H1 (cell line): Measurements from ENCODE around the gene API5. TPM values are rescaled to one million over a fixed set of nuclear protein-coding genes. Genes with fewer than 3 reads are reported as not detected.

Experiments used
- CTCF ChIA-PET: fragments of 300-600 bp; sonication (Branson Sonifier 250); formaldehyde crosslinking; loops from one replicate; lab custom pipeline; 2021; ENCODE audit not compliant: partially characterized antibody; lab: Charles Lee
- POLR2A ChIA-PET: fragments of 300-600 bp; sonication (Branson Sonifier 250); formaldehyde crosslinking; loops from one replicate; lab custom pipeline; 2021; ENCODE audit warnings: inconsistent platforms; ENCODE audit not compliant: partially characterized antibody; lab: Charles Lee
- DNase-seq, 2 experiments: peaks; one replicate each; pipeline versions ENCODE4 v3.0.0 to v3.0.0-alpha.2; 2010 to 2022; ENCODE audit warnings: low spot score in 2 of 2, low read depth in 1 of 2, mixed read lengths in 1 of 2
- FAIRE-seq: peaks from 2 replicates; lab custom pipeline; 2011; peaks lifted over from hg19 to GRCh38; lab: Jason Lieb, UNC
- H2AFZ ChIP-seq: 2 replicates; pipeline ENCODE4 v1.8.1; 2012; ENCODE audit warnings: low read length, inconsistent platforms
- H2AK5ac ChIP-seq: 2 replicates; pipeline ENCODE4 v1.6.1; 2013; ENCODE audit warnings: low read depth, low read length
- H2BK120ac ChIP-seq: replicated peaks from 2 replicates; pipeline ENCODE3; 2013; ENCODE audit warnings: low read depth, low read length, inconsistent platforms
- H2BK12ac ChIP-seq: 2 replicates; pipeline ENCODE4 v1.6.1; 2013; ENCODE audit warnings: low read depth, low read length
- H2BK15ac ChIP-seq: 2 replicates; pipeline ENCODE4 v1.6.1; 2013; ENCODE audit warnings: low read length
- H2BK20ac ChIP-seq: 2 replicates; pipeline ENCODE4 v1.6.1; 2013; ENCODE audit warnings: low read length
- H2BK5ac ChIP-seq: 2 replicates; pipeline ENCODE4 v1.6.1; 2013; ENCODE audit warnings: low read depth, low read length
- H3K14ac ChIP-seq: 2 replicates; pipeline ENCODE4 v1.6.1; 2013; ENCODE audit warnings: inconsistent platforms; ENCODE audit not compliant: insufficient read length
- H3K18ac ChIP-seq: 2 replicates; pipeline ENCODE4 v1.6.1; 2013; ENCODE audit warnings: low read length; ENCODE audit errors: extremely low read depth
- H3K23ac ChIP-seq: 2 replicates; pipeline ENCODE4 v1.6.1; 2013; ENCODE audit warnings: inconsistent platforms; ENCODE audit not compliant: insufficient read length
- H3K23me2 ChIP-seq: 2 replicates; pipeline ENCODE4 v1.6.1; 2013; ENCODE audit warnings: low read depth, low read length
- H3K27ac ChIP-seq: 2 replicates; pipeline ENCODE4 v1.6.1; 2011; ENCODE audit warnings: low read depth, low read length, inconsistent platforms
- H3K27me3 ChIP-seq, 4 experiments: replicated peaks in 1 of 4; 1 replicate in 1 of 4; 2 replicates in 3 of 4; pipeline versions ENCODE4 v1.6.1 to v1.8.1; 2011 to 2013; ENCODE audit warnings: low read length in 3 of 4, mild to moderate bottlenecking in 3 of 4, inconsistent platforms in 2 of 4, mixed read lengths in 2 of 4, moderate library complexity in 1 of 4; ENCODE audit not compliant: control insufficient read depth in 3 of 4, insufficient read depth in 3 of 4; ENCODE audit errors: extremely low read depth in 1 of 4
- H3K36me3 ChIP-seq, 4 experiments: 2 replicates each; pipeline versions ENCODE4 v1.6.1 to v1.8.1; 2011 to 2013; ENCODE audit warnings: mild to moderate bottlenecking in 4 of 4, low read length in 3 of 4, moderate library complexity in 2 of 4, control low read depth in 1 of 4, inconsistent platforms in 1 of 4; ENCODE audit not compliant: insufficient read depth in 4 of 4, control insufficient read depth in 2 of 4
- H3K4ac ChIP-seq: replicated peaks from 2 replicates; pipeline ENCODE3; 2013; ENCODE audit warnings: low read length, low read depth, mixed read lengths, inconsistent platforms; ENCODE audit not compliant: insufficient read length
- H3K4me1 ChIP-seq, 4 experiments: replicated peaks in 1 of 4; 1 replicate in 1 of 4; 2 replicates in 3 of 4; pipeline versions ENCODE4 v1.6.1 to v1.8.1; 2011 to 2013; ENCODE audit warnings: low read length in 3 of 4, inconsistent platforms in 2 of 4, mixed read lengths in 1 of 4; ENCODE audit not compliant: insufficient read depth in 4 of 4, control insufficient read depth in 3 of 4
- H3K4me2 ChIP-seq, 2 experiments: 2 replicates each; pipeline versions ENCODE4 v1.6.1 to v1.8.1; 2011 to 2013; ENCODE audit warnings: low read depth in 2 of 2, low read length in 2 of 2, control low read depth in 1 of 2, inconsistent platforms in 1 of 2, mild to moderate bottlenecking in 1 of 2; ENCODE audit not compliant: insufficient read depth in 1 of 2
- H3K4me3 ChIP-seq, 4 experiments: fragments of 200-600, 300-600 bp in 1 of 4; sonication (generic), shearing (Covaris generic), sonication (Bioruptor Twin) in 1 of 4; 2 replicates each; pipeline versions ENCODE4 v1.5.1 to v1.8.1; 2011 to 2016; ENCODE audit warnings: low read length in 4 of 4, low read depth in 3 of 4, control low read depth in 2 of 4, inconsistent platforms in 2 of 4, mild to moderate bottlenecking in 2 of 4, mixed read lengths in 1 of 4, moderate library complexity in 1 of 4; ENCODE audit not compliant: insufficient read depth in 2 of 4; ENCODE audit errors: extremely low read depth in 1 of 4
- H3K56ac ChIP-seq: replicated peaks from 2 replicates; pipeline ENCODE3; 2013; ENCODE audit warnings: low read depth, mild to moderate bottlenecking, mixed read lengths, low read length, inconsistent platforms; ENCODE audit not compliant: insufficient read length
- H3K79me1 ChIP-seq: 2 replicates; pipeline ENCODE4 v1.6.1; 2013; ENCODE audit warnings: low read depth, low read length, control low read depth
- H3K79me2 ChIP-seq, 2 experiments: 2 replicates each; pipeline versions ENCODE4 v1.6.1 to v1.8.1; 2012 to 2013; ENCODE audit warnings: low read length in 2 of 2, mild to moderate bottlenecking in 2 of 2, inconsistent platforms in 1 of 2; ENCODE audit not compliant: insufficient read depth in 2 of 2, control insufficient read depth in 1 of 2
- H3K9ac ChIP-seq, 4 experiments: replicated peaks in 1 of 4; 1 replicate in 1 of 4; 2 replicates in 3 of 4; pipeline versions ENCODE4 v1.6.1 to v1.8.1; 2011 to 2013; ENCODE audit warnings: low read depth in 3 of 4, low read length in 3 of 4, control low read depth in 2 of 4, mild to moderate bottlenecking in 2 of 4, moderate library complexity in 2 of 4, inconsistent platforms in 1 of 4; ENCODE audit errors: extremely low read depth in 1 of 4
- H3K9me3 ChIP-seq, 2 experiments: 2 replicates each; pipeline versions ENCODE4 v1.6.1 to v1.8.1; 2012 to 2013; ENCODE audit warnings: mild to moderate bottlenecking in 2 of 2, moderate library complexity in 2 of 2, control low read depth in 1 of 2, inconsistent platforms in 1 of 2, low read depth in 1 of 2, low read length in 1 of 2, mixed read lengths in 1 of 2; ENCODE audit not compliant: insufficient read depth in 2 of 2
- H4K20me1 ChIP-seq, 2 experiments: replicated peaks in 1 of 2; 2 replicates each; pipeline versions ENCODE3 to v1.8.1; 2011 to 2013; ENCODE audit warnings: inconsistent platforms in 2 of 2, low read length in 2 of 2, mild to moderate bottlenecking in 1 of 2; ENCODE audit not compliant: insufficient read depth in 2 of 2, control insufficient read depth in 1 of 2
- H4K5ac ChIP-seq: 2 replicates; pipeline ENCODE4 v1.6.1; 2013; ENCODE audit warnings: low read length, low read depth, mixed read lengths, inconsistent platforms; ENCODE audit not compliant: insufficient read length
- H4K8ac ChIP-seq: 2 replicates; pipeline ENCODE4 v1.8.0; 2013; ENCODE audit warnings: mild to moderate bottlenecking, moderate library complexity, low read length, inconsistent platforms; ENCODE audit not compliant: insufficient read depth; ENCODE audit errors: extremely low read depth
- H4K91ac ChIP-seq: replicated peaks from 2 replicates; pipeline ENCODE3; 2013; ENCODE audit warnings: low read length, mixed read lengths, inconsistent platforms; ENCODE audit not compliant: insufficient read length
- CTCF ChIP-seq, 3 experiments: IDR thresholded peaks; 1 replicate in 2 of 3; 2 replicates in 1 of 3; pipeline versions ENCODE4 v1.5.1 to v1.6.1; 2011; ENCODE audit warnings: low read length in 3 of 3, mild to moderate bottlenecking in 3 of 3, inconsistent platforms in 2 of 3, low read depth in 1 of 3, moderate library complexity in 1 of 3; ENCODE audit not compliant: insufficient read depth in 1 of 3; ENCODE audit errors: control extremely low read depth in 1 of 3
- FOSL1 ChIP-seq: IDR thresholded peaks from 2 replicates; pipeline ENCODE4 v1.6.1; 2011; ENCODE audit warnings: mild to moderate bottlenecking, low read depth, low read length, moderate library complexity; ENCODE audit not compliant: insufficient read depth
- HDAC6 ChIP-seq: IDR thresholded peaks from one replicate; pipeline ENCODE4 v1.7.1; 2012; ENCODE audit warnings: low read depth, mild to moderate bottlenecking, inconsistent platforms, low read length, moderate library complexity
- NRF1 ChIP-seq: IDR thresholded peaks from 2 replicates; pipeline ENCODE4 v1.6.1; 2011; ENCODE audit warnings: mild to moderate bottlenecking, low read depth, low read length, improper control_type of control experiment
- RNF2 ChIP-seq: fragments of 200-900, 300-1000 bp; sonication (generic); IDR thresholded peaks from 2 replicates; pipeline ENCODE4 v1.7.1; 2016; ENCODE audit warnings: borderline replicate concordance, low read depth, mild to moderate bottlenecking, antibody characterized with exemption, low read length; ENCODE audit not compliant: poor library complexity, severe bottlenecking; ENCODE audit errors: missing control alignments
- RXRA ChIP-seq: IDR thresholded peaks from 2 replicates; pipeline ENCODE4 v1.6.1; 2011; ENCODE audit warnings: low read depth, mild to moderate bottlenecking, low read length, moderate library complexity; ENCODE audit not compliant: insufficient read depth
- SP2 ChIP-seq: IDR thresholded peaks from 2 replicates; pipeline ENCODE4 v1.6.1; 2012; ENCODE audit warnings: mild to moderate bottlenecking, low read length, inconsistent platforms
- SRF ChIP-seq: IDR thresholded peaks from 2 replicates; pipeline ENCODE4 v1.6.1; 2011; ENCODE audit warnings: mild to moderate bottlenecking, low read depth, low read length, moderate library complexity
- YY1 ChIP-seq: IDR thresholded peaks from 2 replicates; pipeline ENCODE4 v1.6.1; 2011; ENCODE audit warnings: low read depth, mild to moderate bottlenecking, low read length
- WGBS, 2 experiments: shearing (Covaris generic) in 1 of 2; methylation state at CpG; one replicate each; pipeline versions ENCODE4 v1.1.6 to v1.1.7; 2013 to 2015; ENCODE audit warnings: low lambda C conversion rate in 2 of 2, mixed read lengths in 2 of 2, inconsistent platforms in 1 of 2, low coverage in 1 of 2, missing lambda C conversion rate in 1 of 2; ENCODE audit not compliant: insufficient replicate concordance in 2 of 2, insufficient coverage in 1 of 2, insufficient read length in 1 of 2; ENCODE audit errors: extremely low coverage in 1 of 2, missing lambda C conversion rate in 1 of 2; 5-methylcytosine and 5-hydroxymethylcytosine counted together
- polyA plus RNA-seq, 7 experiments: library from polyadenylated mRNA; depleted of rRNA in 3 of 7; stranded (reverse) in 5 of 7; unstranded in 2 of 7; fragments of >200 nt in 5 of 7; fragments of 200-250 nt in 2 of 7; gene quantifications; 1 replicate in 5 of 7; 2 replicates in 1 of 7; 4 replicates in 1 of 7; pipeline versions ENCODE4 v1.2.1 to v1.2.3, GENCODE V29; 2011 to 2013; ENCODE audit warnings: missing spikeins in 2 of 7, mixed read lengths in 2 of 7
- total RNA-seq: library from RNA; stranded (reverse); fragmentation: NEBNext Ultra II Directional; extraction: Animal tissue kit (Norgen Biotek cat#: 25700); gene quantifications from 2 replicates; pipeline ENCODE4 v1.2.1, GENCODE V29; 2021

Gene API5
- total and polyA plus RNA-seq, 2 of the 8 experiments (the other 6 are each of a cell fraction or from before 2014, with no cell fraction given): 39.1 to 155 TPM

- no peak overlapping the region for H3K14ac ChIP-seq
- no peak overlapping the region for H3K56ac ChIP-seq
- H4K91ac ChIP-seq: no peak overlapping the region
- no peak overlapping the region for H2BK20ac ChIP-seq
- no peak overlapping the region for H3K4me2 ChIP-seq
- no peaks in the 10 kb centered on the region for H3K9me3 ChIP-seq
- no peak overlapping the region for H2BK12ac ChIP-seq
- H3K23me2 ChIP-seq: no peaks in the 10 kb centered on the region
- H3K27me3 ChIP-seq: no peaks in the 10 kb centered on the region
- H3K36me3 ChIP-seq: peaks cover 0 to 16% (median 0%) of the 10 kb centered on the region in 4 experiments; a peak in 3 of 8 replicates
- no peak overlapping the region for H2BK5ac ChIP-seq
- no peak overlapping the region for H3K9ac ChIP-seq
- no peak overlapping the region for H2BK120ac ChIP-seq
- peaks cover 9% of the 10 kb centered on the region for H3K79me1 ChIP-seq
- no peaks in the 10 kb centered on the region for H3K4me1 ChIP-seq
- no peak overlapping the region for H2AK5ac ChIP-seq
- no peak overlapping the region for H3K4ac ChIP-seq
- WGBS, 2 experiments: 91% methylated on average over 7 of the region's 7 CpGs; no CpG with 5 or more reads in 1 of the 2 experiments
- H3K23ac ChIP-seq: no peak overlapping the region
- H4K8ac ChIP-seq: no peak overlapping the region
- no peak overlapping the region for H2BK15ac ChIP-seq
- H3K27ac ChIP-seq: no peak overlapping the region
- POLR2A ChIA-PET: interaction anchor here (1.0 to 1.9 kb wide), 3 partner anchors 9 to 13 kb away, joined by 3 to 5 read pairs (median 4); partner anchors contain the start of gene TTC17
- H4K20me1 ChIP-seq: peaks cover 4 to 13% of the 10 kb centered on the region in 2 experiments
- CTCF ChIA-PET: interaction anchor here (1.0 kb wide), 1 partner anchor 32 kb away, joined by 3 read pairs; no protein-coding TSS in a partner anchor
- FAIRE-seq (no peak), DNase-seq (no peak)
- no peak overlapping the region for H3K18ac ChIP-seq
- peaks cover 35 to 95% of the 10 kb centered on the region in 2 experiments for H3K79me2 ChIP-seq
- no peak overlapping the region for H4K5ac ChIP-seq
- H2AFZ ChIP-seq: no peak overlapping the region
- H3K4me3 ChIP-seq: no peak overlapping the region
- TF ChIP-seq FOSL1 (no peak), SP2 (no peak), SRF (no peak), RXRA (no peak), HDAC6 (no peak), CTCF (IDR thresholded peaks at IDR 0.05; ENCODE audit: control extremely low read depth in 1 of 3, insufficient read depth in 1 of 3, low read depth in 1 of 3, low read length in 3 of 3) (no peak), RNF2 (no peak), YY1 (no peak), NRF1 (no peak)
Measured at GRCh38 chr11:43367382-43368178, 55.8 kb downstream of the API5 start.
